Occipital lobe (tissue), 2 donors: ENCODE measurements around the gene TANGO6. TPM values are rescaled to one million over a fixed set of nuclear protein-coding genes. Genes with fewer than 3 reads are reported as not detected.
"Not testable (repeated sequence)": the region's sequence is repeated elsewhere in the genome, so short reads cannot be mapped to it uniquely, and the experiment has no call there.

Source experiments
- DNase-seq: peaks from one replicate; lab custom pipeline; 2025; lab: John Stamatoyannopoulos, UW
- total RNA-seq: library from RNA; depleted of rRNA; stranded (reverse); fragments of >200 nt; gene quantifications from one replicate; pipeline ENCODE4 v1.2.3, GENCODE V29; 2014

The TANGO6 gene
- total RNA-seq: 30.1 TPM

DNA sequence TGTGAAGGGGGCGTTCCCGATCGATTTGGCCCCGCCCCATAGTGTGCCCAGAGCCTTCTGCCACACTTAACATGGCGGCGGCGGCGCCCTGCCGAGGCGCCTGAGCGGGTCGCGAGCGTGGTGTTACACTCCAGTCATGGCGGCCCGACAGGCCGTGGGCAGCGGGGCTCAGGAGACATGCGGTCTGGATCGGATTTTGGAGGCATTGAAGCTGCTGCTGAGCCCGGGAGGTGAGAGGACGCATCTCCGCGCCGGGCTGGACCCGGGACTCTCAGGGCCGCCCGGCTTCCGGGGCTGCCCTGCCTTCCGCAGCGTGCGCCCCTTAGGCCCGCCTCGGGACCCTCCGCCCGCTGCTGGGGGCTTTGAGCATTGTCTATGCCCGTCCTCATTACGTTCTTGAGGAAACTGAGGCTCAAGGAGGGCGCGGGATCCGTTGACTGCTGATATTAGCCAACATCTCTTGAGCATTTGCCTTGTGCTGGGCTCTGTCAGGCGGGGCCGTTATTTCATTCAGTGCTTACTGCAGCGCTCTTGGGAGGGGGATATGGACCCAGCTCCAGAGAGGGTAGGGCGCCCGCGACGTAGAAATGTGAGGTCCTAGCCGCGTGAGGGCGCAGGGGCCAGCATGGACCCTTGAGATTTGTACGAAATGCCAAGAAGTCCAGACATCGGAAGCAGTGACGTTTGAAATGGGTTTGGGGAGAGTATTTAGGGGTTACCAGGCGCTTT is at the start of gene TANGO6:
TANGO6 (plus strand) TSS at position 50 of the 729 bp plus-strand sequence; CDS start at position 137, 87 bp downstream.
- DNase-seq: peak; percentile 67

GRCh38 chr16:68798398-68798797 is 44.9 kb upstream of the TANGO6 start:
- no peak for DNase-seq

GRCh38 chr16:68800257-68800875 is 43.0 kb upstream of the TANGO6 start:
- DNase-seq: no peak

- no peak for DNase-seq
These were observed 41.1 kb upstream of the TANGO6 start for GRCh38 chr16:68802190-68802589.

DNA sequence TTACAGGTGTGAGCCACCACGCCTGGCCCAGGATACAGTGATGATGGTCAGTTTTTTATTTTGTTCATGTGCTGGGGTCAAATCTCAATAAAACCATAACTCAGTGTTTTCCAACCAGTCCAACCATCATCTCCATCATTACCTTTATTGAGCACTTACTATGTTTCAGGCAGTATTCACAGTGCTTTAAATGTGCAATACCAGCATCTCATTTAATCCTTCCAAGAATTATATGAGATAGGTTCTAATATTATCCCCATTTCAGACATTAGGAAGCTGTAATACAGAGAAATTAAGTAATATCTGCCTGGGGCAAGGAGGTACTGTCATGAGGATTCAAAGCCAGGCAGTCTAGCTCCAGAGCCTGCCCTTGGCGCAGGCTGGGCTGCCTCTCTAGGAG is 36.9 kb upstream of the TANGO6 start:
- DNase-seq: no peak

DNA sequence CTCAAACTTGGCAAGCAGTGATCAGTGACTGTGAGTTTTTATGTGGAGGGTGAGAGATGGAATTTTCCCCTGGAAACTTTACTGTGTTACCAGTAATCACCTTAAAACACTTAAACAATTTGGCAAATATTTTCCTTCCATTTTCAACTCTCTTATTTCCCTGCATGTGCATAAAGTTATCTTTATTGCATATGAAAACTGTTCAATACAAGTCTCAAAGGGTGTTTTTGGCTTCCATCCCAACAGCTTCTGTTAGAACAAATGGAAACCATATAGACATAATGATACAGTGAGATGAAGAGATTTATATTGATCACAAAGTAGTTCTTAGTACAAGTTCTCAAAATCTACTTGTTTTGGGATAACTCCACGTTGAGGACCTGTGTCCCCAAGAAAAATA is 36.4 kb upstream of the TANGO6 start:
- no peak for DNase-seq

GRCh38 chr16:68814516-68814915 is 28.8 kb upstream of the TANGO6 start:
- no peak for DNase-seq

DNA sequence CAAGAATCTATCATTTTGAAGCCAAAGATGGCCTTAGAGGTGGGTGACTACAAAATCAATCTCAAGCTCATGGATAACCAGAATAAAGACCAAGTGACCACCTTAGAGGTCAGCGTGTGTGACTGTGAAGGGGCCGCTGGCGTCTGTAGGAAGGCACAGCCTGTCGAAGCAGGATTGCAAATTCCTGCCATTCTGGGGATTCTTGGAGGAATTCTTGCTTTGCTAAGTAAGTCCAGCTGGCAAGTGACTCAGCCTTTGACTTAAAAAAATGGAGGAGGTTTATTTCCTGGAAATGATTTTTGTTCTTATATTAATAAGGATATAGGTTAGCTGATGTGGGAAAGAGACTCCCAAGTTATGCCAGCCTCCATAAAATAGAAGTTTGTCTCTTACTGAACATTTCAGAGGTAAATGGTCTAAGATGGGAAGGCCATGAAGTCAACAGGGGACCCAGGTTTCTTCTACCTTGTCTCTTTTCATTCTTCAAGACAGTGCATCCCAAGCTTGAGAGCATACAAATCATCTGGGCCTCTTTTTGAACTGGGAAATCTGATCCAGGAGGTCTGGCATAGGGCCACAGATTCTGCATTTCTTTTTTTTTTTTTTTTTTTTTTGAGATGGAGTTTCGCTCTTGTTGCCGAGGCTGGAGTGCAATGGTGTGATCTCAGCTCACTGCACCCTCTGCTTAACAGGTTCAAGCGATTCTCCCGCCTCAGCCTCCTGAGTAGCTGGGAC is 19.8 kb upstream of the TANGO6 start:
- DNase-seq: no peak

- DNase-seq: no peak
These were observed 17.9 kb upstream of the TANGO6 start for GRCh38 chr16:68825427-68825826.

- no peak for DNase-seq
These were observed 16.7 kb upstream of the TANGO6 start for GRCh38 chr16:68826652-68827051.

- no peak for DNase-seq
These were observed 10.1 kb upstream of the TANGO6 start for GRCh38 chr16:68833251-68833650.

GRCh38 chr16:68834550-68834949 is 8.8 kb upstream of the TANGO6 start:
- no peak for DNase-seq

DNA sequence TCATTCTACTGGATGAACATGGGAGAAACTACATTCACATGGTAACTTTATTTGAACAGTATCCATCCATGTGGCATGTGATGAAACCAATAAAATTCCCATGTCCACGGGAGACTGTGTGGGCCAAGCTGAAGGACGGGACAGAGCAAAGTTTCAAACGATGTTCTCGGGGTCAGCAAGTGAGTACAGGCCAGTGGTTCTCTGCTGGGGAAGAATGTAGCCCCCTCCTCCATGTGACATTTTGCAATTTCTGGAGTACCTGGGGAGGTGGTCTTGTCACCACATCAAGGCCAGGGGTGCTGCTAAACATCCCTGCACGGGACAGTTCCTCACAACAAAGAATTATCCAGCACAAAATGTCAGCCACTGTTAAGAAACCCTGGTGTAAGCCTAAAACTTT is 7.4 kb upstream of the TANGO6 start:
- no peak for DNase-seq

GRCh38 chr16:68839831-68840230 is 3.5 kb upstream of the TANGO6 start:
- no peak for DNase-seq

DNA sequence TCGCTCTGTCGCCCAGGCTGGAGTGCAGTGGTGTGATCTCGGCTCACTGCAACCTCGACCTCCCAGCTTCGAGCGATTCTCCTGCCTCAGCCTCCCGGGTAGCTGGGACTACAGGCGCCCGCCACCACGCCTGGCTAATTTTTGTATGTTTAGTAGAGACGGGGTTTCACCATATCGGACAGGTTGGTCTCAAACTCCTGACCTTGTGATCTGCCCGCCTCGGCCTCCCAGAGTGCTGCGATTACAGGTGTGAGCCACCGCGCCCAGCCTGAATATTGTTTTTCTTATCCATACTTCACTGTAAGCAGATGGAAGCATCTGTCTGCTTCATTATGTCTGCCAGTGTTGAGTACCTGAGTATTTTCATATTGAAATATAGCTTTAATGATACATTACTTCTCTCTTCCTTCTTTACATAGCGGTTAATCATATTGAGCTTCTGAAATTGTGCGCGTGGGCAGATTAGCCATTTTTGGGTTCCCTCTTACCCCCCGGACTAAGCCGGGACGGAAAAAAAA is 308 bp upstream of the TANGO6 start:
- not testable (repeated sequence) for DNase-seq

DNA sequence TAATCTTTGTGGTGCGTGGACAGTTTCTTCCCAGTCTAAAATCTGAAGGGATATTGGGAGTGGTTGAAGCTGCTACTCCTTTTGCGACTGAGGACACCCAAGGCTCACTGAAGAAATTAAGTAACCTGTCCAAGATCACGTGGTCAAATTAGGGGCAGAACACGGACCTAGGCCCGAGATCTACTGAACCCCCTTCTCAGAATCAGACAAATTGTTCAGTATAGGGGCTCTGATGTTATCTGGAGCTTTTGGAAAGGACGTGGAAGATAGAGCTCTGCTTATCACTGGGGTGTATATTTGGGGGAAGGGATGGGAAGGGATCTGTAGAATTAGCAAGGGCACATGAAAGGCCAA is 857 bp downstream of the TANGO6 start:
- no peak for DNase-seq

GRCh38 chr16:68848786-68849185 is 5.5 kb downstream of the TANGO6 start:
- DNase-seq: no peak

GRCh38 chr16:68850481-68850880 is 7.2 kb downstream of the TANGO6 start:
- no peak for DNase-seq

DNA sequence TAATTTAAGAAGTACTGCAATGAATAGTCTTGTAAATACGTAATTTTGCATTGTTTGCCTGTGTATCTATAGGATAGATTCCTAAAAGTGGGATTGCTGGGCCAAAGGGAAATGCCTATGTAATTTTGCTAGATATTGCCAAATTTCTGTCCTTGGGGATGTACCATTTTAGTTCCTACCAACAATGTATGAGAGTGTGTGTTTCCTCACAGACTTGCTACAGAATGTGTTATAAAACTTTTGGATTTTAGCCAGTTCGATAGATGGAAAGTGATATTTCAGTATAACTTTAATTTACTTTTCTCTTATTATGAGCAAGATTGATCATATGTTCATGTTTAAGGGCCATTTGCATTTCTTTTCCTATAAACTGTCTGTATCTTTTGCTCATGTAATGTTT is 8.3 kb downstream of the TANGO6 start:
- no peak for DNase-seq

DNA sequence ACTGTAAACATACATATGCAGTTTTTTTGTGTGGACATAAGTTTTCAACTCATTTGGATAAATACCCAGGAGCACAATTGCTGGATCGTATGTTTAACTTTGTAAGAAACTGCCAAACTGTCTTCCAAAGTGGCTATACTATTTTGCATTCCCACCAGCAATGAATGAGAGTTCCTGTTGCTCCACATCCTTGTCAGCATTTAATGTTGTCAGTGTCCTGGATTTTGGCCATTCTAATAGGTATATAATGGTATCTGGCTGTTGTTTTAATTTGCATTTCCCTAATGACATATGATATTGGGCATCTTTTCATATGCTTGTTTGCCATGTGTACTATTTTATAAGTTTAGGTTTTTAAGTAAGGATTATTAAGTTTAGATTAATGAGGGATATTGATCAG is 14.1 kb downstream of the TANGO6 start:
- DNase-seq: no peak

DNA sequence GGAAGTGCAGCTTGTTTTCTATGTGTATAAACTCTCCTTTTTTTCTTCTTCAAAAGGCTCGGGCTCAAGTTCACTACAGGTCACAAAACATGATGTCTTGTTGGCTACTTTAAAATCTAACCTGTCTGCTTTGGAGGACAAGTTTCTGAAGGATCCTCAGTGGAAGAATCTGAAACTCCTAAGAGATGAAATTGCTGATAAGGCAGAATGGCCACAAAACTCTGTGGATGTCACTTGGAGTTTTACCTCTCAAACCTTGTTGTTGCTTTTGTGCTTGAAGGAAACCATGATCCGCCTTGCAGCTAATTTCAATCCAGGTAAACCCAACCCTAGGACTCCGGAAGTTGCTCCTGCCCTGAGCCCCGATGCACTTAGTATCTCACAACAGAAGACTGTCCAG is 16.5 kb downstream of the TANGO6 start:
- no peak for DNase-seq
